Measurements from ENCODE around the gene OSTF1.

- TF ChIP-seq POLR2A (IDR thresholded peaks at IDR 0.05) (no peak), CTCF (IDR thresholded peaks at IDR 0.05) (no peak)
Observed at GRCh38 chr9:75169623-75170022, 81.3 kb downstream of the OSTF1 start.
